Daoy (cell line): ENCODE data around the gene WDR27. TPM values are rescaled to one million over a fixed set of nuclear protein-coding genes. Genes with fewer than 3 reads are reported as not detected.
A peak's percentile ranks its signal among the peaks of the same experiment; 100 is the strongest.

Experiments used
- DNase-seq: peaks from one replicate; pipeline ENCODE4 v3.0.0-alpha.2; 2015; ENCODE audit warnings: low read depth
- total RNA-seq: library from RNA; depleted of rRNA; stranded (reverse); fragments of >200 nt; shearing (Covaris generic); gene quantifications from 2 replicates; pipeline ENCODE4 v1.2.3, GENCODE V29; 2014

The WDR27 gene
- total RNA-seq, 1 experiment from 2014 or later, result 20.5 TPM

DNA sequence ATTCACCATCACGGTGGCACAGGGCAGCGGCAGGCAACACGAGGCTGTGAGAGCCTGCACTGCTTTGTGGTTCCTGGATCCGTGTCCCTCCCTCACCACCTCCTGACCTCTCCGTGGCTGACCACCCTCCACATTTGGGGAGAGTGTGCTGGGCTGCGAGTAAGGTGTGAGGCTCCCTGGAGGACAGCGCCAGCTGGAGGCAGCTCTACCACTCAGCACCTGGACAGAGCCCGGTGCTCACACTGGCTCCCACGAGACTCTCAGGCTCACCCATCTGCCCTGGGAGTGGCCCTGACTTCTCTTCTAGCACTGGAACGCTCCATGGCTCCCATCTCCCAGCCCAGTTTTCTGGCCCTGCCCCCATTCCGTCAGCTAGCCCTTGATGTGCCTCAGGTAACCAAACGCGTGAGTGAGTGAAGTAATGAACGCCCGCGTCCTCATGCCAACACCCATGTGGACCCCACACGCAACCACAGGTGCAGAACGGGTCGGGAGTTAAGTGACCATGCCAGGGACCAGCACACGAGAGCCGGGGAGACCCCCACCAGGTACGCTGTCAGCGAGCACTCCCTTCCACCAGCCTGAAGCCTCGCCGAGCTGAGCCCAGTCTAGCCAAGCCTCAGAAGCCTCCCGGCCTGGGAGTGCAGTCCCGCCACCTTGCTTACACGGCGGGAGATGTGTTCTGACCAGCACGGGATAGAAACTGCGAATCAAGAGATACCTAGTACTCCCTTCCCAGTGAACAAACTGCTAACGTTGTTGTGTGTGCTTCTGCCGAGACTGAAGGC is 137.2 kb downstream of the WDR27 start:
- no peak for DNase-seq

DNA sequence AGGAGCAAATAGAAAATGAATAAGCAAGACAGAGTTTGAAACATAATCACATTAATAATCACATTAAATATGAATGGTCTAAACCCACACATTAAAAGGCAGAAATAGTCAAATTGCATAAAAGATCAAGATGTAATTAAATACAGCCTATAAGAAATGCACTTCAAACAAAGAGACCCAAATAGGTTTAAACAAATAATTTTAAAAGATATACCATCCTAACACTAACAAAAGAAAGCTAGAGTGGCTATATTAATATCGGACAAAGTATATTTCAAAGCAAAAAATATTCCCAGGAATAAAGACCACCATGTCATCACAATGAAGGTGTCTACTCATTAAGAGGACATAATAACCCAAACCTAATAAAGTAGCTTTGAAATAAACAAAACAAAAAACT is 140.2 kb downstream of the WDR27 start:
- DNase-seq, result no peak

DNA sequence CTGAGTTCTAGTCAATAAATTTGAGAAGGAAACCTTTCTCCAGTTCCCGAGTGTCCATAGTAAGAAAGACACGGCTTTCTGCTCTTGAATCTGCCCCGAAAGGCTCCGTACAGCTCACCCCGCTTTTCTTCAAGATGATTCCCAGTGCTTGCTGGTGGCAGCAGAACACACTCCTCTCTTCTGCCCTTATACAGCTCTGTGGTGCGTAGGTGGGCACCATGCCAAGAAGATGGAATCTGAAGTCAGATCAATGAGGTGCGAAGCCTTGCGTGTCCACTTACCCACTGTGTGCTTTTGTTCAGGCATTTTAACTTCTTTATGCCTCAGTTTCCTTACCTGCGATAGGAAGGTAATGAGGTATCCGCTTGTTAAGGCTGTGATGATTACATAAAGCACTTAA is 142.2 kb downstream of the WDR27 start:
- DNase-seq, result no peak

DNA sequence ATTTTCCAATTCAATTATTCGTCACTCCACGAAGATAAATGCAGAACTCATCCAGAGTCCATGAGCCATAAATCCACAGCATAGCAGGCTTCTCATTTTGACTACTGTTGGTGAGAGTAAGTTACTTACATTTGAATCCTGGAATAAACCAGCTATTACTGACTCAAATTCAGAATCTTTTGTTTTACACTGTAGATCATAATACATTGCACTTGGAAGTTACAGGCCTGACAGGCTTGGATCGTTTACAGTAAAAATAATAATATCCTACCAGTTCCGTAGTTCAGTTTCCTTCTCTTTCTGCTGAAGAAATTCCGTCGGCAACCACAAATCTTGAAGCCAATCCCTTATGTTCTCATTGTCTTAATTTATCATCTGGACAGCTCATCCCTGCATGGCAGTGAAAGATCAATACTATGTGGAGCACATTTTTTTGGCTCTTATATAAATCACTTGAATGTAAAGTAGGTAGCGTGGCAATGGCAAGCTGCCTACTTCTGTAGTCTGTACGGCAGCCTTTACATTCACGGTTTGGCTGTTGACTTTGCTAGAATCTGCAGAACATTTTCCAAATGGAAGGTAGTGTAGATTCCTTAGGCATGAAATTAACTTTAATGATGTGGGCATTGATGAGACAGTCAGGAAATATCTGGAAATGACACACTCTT is 142.9 kb downstream of the WDR27 start:
- DNase-seq, result no peak

DNA sequence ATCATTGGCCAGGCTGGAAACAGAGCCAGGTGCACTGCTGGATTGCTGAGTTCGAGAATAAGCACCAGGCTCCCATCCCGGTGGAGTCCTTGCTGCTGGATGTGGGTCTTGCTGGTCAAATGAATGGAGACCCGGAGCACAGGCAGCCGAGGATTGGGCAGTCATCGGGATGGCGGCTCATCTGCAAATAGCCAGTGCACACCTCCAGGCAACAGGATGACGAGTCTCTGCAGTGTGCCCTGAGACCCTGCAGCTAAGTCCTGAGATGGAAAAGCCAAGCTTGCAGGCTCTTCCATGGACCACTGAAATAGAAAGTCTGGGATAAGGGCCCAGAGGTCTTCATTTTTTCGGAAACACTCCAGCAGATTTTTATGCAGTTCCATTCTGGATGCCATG is 143.5 kb downstream of the WDR27 start:
- DNase-seq, result no peak

DNA sequence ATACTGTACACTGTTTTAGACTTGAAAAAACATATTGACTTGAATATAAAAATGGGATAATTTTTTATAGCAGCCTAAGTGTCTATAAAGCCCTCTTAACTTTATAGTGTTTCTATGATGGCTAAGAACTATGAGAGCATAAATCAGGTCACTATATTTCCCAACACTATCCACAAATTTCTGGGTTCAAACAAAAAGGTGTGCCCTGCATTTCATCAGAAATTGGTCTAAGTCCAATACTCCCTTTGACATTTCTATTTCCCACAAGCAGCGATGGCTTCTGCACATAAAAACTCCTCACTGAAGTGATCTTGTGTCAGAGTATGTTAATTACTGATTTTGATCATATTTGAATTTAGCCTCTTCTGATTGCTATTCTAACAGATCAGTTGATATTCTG is 143.9 kb downstream of the WDR27 start:
- no peak for DNase-seq

DNA sequence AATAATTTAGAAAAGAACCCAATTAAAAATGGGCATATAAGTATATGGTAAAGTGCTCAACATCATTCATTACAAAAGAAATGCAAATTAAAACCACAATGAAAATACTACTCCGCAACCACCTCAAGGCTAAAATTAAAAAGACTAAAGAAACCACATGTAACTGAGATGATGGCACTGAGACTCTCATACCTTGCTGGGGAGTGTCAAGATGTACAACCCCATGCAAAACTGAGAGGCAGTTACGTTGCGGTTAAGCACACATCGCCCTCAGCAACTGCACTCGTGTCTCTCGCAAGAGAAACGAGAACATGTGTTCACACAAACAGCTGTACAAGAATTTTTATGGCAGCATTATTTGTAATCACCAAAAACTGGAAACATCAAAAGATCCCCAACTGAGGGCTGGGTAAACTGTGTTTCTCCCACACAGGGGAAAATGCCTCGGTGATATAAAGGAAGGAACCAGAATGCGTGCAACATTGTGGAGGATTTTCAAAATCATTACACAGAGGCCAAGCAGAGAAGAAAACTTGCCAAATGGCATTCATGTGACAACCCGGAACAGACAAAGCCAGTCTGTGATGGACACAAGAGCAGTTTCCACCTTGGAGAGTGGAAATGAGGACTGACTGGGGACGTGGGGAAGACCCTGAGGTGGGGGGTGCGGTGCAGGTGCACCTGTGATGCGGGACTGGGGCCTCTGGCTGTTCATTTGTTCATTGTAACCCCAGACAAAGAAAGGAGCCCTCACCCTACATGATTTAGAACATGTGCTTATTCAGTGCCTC is 144.9 kb downstream of the WDR27 start:
- no peak for DNase-seq

DNA sequence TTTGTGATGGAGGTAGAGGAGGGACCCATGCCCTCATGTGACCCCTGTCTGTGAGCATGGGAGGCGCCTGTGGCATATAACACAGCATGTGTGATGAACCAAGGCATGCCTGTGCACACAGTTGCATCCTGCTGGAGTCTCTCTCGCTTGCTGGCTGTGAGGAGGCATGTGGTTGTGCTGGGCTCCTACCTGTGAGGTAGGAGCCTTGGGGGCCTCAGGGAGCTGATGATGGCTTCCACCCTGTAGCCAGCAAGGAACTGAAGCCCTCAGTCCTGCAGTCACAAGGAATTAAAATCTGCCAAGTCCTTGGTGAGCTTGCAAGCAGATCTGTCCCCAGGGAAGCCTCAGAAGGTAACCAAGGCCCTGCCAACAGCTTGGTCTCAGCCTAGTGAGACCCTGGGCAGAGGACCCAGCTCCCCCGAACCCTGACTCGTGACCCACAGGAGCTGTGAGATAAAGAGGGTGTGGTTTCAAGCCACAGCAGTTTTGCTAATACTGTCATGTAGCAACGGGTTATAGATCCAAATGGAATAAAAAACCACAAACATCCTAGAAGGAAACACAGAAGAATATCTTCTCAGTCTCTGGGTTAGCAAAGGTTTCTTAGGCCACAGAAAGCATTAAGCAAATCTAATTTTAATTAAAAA is 145.7 kb downstream of the WDR27 start:
- DNase-seq, result no peak

DNA sequence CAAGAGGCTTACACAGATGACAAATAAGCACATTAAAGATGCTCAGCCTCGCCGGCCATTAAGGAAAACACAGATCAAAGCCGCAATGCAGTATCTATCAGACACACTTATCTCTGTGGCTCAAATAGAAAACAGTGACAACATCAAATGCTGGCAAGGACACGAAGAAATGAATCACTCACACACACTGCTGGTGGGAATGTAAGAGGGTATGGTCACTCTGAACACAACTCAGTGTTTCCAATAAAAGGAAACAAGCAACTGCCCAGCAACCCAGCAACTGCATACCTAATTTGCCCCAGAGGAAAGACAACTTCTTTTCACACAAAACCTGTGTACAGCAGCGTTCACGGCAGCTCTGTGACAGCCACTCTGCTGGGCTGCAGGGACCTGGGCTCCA is 155.8 kb downstream of the WDR27 start:
- DNase-seq, result peak; percentile 39

DNA sequence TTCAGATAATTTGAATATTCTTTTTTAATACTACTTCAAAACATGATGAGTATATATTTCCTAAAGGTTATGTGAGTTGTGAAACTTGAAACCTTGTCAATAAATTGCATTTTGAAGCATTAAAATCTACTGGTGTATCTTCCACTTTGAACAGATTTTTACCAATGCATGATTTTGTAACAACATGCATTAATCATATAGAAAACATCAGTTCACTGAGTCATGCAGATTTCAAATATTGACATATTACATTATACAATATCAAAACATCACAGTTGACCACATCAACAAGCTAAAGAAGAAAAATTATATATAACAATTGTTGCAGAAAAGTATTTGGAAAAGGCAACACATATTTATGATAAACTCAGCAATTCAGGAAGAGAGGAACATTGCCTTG is 158.1 kb downstream of the WDR27 start:
- no peak for DNase-seq

DNA sequence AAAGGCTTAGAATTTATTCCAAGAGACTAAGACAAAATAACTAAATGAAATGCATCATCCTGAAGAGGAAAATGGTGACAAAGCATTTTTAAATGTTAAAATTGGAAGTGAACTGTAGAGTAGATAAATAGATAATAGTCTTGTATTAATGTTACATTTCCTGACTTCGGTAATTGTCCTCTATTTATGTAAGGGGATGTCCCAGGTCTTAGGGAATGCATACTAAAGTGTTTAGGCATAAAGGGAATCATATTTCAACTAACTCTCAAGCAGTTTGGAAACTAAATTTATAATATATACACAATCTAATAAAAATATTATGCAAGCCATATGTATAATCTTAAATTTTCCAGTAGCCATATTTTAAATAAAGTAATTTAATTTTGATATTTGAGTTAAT is 159.3 kb downstream of the WDR27 start:
- DNase-seq, result no peak

DNA sequence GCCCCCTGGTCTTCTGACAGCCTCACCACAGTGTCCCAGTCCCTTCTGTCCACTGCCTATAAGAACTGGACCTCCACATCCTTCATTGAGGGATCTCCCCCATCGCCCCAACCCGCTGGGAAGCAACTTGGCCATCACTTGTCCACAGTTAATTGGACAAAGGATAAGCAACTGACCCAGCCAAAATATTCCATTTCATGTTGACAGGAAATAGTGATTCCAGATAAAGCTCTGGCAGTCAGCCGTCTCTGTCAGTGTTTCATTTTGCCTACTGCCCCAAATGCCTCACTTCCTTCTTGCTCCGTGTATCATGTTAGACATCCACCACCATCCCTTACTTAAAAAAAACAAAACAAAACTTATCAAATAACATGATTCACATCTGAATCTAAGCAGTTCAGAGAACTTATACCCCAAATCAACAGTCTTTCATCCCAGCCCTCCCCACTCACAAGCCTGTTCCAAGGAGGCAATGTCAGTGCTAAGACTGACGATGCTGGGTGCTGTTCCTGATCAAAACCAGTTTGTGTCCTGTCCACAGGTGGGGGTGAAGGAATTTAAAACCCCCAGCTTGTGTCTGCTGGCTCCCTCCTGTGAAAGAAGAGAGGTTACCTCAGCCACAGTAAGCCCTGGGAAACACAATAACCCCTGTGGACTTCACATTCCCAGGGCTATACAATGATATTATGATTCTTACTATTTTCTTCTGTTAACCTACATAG is 162.5 kb downstream of the WDR27 start:
- no peak for DNase-seq

DNA sequence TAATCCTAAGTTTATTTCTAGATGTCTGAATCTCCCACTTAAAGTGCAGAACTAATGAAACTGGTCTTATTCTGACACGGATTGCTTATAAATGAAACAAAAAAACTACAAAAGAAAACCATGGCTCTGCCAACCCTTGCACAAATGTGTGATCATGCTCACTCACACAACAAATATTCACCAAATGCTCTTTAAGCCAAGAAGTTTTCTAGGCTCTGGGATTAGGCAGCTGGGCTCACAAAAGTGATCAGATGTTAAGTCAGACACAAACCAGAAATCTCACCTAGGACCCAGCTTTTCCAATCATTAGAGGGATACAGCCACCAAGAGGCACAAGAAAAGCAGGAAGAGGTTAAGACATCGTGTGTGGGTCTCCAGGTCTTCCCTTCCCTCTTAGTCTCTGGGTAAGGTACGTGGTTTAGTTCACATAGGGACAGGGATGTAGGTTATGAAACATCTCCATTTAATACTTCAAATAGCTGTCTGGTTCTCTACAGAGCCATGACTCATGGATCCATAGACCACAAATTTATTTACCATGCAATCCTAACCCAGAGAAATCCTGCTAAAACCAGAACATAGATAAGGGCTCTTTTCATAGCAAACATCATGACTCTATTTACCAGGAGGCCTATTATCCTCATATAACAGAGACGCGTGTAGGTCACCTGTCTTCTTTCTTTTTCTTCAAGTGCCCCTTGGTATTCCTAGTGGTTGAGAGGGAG is 165.2 kb downstream of the WDR27 start:
- DNase-seq, result peak; percentile 37

DNA sequence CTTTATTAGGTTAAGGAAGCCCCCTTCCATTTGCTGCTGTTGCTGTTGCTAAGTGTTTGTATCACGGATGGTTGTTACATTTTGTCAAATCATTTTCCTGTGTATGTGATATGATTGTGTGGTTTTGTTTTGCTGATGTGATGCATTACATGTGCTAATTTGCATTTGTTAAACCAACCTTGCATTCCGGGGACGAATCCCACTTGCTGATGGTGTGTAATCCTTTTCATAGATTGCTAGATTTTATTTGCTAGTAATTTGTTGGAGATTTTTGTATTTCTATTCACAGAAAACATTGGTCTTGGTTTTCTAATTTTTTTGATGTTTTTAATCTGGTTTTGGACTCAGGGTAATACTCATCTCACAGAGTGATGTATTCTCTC is 167.8 kb downstream of the WDR27 start:
- DNase-seq, result no peak

DNA sequence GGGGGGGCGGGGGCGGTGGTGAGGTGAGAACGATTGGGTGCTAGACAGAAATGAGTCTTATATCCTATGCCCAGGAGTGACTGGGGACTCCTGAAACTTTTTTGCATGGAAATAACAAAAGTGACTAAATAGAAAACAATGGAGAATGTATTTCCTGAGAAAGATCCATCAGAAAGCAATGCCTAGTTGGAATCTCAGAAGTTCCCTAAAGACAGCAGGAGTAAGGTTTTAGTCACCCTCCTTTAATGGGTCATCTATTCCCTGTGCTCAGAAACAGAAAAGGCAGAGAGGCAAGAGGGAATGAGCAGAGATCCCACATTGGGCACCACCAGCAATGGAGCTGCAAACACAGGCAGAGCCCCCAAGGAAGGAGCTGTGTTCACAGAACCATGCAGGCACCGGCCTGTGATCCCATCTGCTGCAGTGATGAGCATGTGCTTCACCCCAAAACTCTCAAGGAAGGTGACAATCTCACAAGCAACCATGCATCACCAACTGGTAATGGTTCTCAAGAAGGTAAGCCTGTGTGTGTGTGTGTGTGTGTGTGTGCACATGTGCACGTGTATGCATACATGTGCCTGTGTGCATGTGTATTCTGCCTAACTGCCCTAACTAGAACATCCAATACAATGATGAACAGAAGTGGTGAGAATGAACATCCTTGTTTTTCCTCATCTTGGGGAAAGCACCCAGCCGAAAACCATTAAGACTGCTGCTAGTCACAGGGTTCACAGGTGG is 168.4 kb downstream of the WDR27 start:
- no peak for DNase-seq

DNA sequence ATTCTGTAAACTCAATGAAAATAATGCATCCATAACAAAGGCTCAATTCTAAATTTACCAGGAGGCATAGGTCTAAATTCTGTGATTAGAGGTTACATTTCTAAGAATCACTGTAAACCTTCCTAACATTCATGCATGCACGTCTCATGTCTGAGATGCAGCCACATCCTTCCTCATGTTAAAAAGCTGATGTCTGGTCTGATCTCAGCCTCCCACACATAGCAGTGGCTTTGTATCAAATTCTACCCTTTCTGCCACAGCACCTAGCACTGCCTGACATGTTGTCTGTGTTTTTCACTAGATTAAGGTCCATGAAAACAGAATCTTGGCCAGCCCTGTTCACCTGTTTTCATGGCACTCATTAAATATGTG is 171.1 kb downstream of the WDR27 start:
- no peak for DNase-seq

DNA sequence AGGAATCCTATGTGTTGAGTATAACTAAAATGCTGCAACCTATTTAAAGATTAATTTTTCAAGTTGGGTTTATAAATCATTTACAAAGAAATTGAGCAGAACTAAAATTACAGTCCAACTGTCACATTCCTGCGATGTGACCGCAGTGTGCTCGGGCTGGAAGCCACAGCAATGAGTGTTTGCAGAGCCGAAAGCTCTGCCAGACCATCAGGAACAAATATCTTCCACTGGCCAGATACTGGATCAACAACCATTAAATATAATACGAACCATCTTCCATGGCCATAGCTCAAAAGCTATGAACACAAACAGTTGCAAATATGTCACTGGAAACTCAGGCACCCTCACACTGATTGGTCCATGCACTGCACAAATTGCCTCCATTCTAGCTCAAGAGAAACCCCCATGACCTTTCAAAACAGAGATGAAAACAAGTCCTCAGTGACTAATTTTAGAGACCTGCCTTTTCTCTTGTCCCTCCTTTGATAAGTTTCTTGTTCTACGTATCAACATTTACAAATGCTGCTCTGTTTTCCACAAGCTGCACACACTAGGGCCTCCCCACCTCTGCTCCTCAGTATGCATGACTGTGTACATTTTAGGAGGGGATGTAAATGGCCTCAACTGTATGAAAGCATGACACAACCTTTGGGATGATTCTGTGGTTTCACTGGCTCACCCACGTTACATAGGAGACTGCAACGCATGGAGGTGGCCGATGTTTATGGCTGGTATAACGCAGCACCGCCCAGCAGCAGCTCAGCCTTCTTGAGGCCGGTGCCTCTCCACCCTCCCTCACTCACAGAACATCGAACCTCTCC is 171.7 kb downstream of the WDR27 start:
- peak; percentile 77 for DNase-seq

DNA sequence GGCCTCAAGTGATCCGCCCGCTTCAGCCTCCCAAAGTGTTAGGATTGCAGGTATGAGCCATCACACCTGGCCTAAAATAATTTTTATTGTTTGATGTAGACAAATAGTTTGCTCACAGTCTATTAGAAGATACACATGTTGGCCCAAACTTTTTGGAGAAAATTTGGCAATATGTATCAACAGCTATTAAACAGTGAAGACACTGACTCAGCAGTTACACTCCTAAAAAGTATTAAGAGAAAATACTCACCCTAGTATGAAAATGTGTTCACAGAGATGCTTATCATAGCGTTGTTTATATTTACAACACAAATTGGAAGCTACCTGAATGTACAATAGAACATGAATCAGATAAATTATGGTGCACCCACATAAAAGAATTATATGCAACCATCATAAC is 173.1 kb downstream of the WDR27 start:
- DNase-seq, result no peak

DNA sequence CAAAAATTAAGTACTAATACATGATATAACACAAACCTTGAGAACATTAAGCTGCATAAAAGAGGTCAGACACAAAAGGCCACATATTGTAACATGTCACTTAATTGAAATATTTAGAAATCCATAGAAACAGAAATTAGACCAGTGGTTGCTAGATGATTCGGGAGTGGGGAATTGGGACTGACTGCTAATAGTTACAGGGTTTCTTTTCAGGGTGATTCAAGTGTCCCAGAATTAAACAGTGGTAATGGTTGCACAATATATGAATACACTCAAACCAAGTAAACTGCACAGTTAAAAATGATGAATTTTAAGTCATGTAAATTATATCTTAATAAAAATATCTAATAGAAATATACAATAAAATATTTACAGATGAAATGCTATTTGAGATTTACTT is 174.5 kb downstream of the WDR27 start:
- no peak for DNase-seq
